K562 (cell line): ENCODE results near the gene RNF103. TPM values are rescaled to one million over a fixed set of nuclear protein-coding genes. Genes with fewer than 3 reads are reported as not detected.

Experiments
- BRD4 ChIP-seq: fragments of 200-600 bp; sonication (generic); IDR thresholded peaks from 2 replicates; pipeline ENCODE4 v1.6.1; 2017; ENCODE audit warnings: inconsistent platforms
- FIP1L1 ChIP-seq: fragments of 200-400 bp; formaldehyde crosslinking; IDR thresholded peaks from 2 replicates; pipeline ENCODE4 v1.6.1; 2018; ENCODE audit warnings: mild to moderate bottlenecking, low read depth, low read length; ENCODE audit not compliant: poor library complexity, severe bottlenecking
- SAFB ChIP-seq: fragments of 200-400 bp; formaldehyde crosslinking; IDR thresholded peaks from 2 replicates; pipeline ENCODE4 v1.6.1; 2017; ENCODE audit warnings: low read depth, low read length, borderline replicate concordance
- ZBTB49 ChIP-seq: sonication (generic); formaldehyde crosslinking; IDR thresholded peaks from 2 replicates; pipeline ENCODE4 v1.8.0; 2022; ENCODE audit warnings: missing genetic modification reagents, mild to moderate bottlenecking, borderline replicate concordance
- ZNF12 ChIP-seq: sonication (generic); formaldehyde crosslinking; IDR thresholded peaks from 2 replicates; pipeline ENCODE4 v1.4.0; 2020; ENCODE audit warnings: mild to moderate bottlenecking, missing genetic modification reagents
- polyA plus RNA-seq, 8 experiments: library from polyadenylated mRNA; depleted of rRNA in 4 of 8; stranded (reverse) in 5 of 8; unstranded in 3 of 8; fragments of >200 nt; fragmentation: Nextera tagmentation in 2 of 8; fragmentation: Illumina TruSeq in 1 of 8; extraction: Ambion mirVana in 2 of 8; extraction: Trizol in 1 of 8; gene quantifications; 2 replicates each; pipeline versions ENCODE4 v1.2.1 to v1.2.3, GENCODE V29; 2011 to 2014; ENCODE audit warnings: inconsistent platforms in 1 of 8, missing spikeins in 1 of 8
- total RNA-seq, 7 experiments: library from RNA; depleted of rRNA in 6 of 7; stranded (reverse); fragments of >200 nt in 6 of 7; fragmentation: Illumina TruSeq in 2 of 7; extraction: Trizol in 2 of 7; gene quantifications; 2 replicates each; pipeline versions ENCODE4 v1.2.1 to v1.2.3, GENCODE V29; 2011 to 2021; ENCODE audit warnings: low replicate concordance in 1 of 7
- TF ChIP-seq, protein P1 (sequence below): sonication (generic); formaldehyde crosslinking; IDR thresholded peaks from 2 replicates; pipeline ENCODE4 v1.8.0; 2022; ENCODE audit warnings: mild to moderate bottlenecking, missing genetic modification reagents

Gene RNF103
- total and polyA plus RNA-seq, 9 of the 15 experiments (the other 6 are each of a cell fraction or from before 2014, with no cell fraction given) = 1.2 to 6.8 (median 4.6) TPM

DNA sequence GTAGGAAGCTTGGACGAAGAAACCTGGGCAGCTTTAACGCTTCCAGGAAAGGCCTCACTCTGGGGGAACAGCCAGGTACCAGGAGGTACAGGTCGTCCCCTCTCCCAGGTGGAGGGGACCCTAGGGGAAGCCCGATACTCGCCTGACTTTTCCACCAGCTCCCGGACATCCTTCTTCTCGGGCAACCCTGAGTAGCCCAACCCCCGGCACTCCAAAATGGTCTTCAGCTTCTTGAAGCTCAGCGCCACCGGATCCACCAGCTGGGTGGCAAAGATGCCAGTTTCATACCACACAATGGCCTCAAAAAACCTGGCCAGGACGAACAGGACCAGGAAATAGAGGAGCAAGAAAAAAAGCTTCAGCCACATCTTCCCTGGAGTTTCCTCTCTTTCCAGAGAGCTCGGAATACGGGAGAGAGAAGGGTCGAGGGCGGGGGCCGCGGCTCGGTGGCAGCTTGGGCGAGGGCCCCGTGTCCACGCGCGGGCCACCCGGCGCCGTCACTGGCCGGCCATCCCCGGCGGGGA is 1.1 kb downstream of the RNF103 start (continued):
- no peak for TF ChIP-seq ZBTB49
- TF ChIP-seq FIP1L1 = no peak
- TF ChIP-seq ZNF12 (CRISPR knock-in tag) = 0 out of 2 replicates have a peak, but pooled peaks have one; percentile 52
- TF ChIP-seq, protein P1, sequence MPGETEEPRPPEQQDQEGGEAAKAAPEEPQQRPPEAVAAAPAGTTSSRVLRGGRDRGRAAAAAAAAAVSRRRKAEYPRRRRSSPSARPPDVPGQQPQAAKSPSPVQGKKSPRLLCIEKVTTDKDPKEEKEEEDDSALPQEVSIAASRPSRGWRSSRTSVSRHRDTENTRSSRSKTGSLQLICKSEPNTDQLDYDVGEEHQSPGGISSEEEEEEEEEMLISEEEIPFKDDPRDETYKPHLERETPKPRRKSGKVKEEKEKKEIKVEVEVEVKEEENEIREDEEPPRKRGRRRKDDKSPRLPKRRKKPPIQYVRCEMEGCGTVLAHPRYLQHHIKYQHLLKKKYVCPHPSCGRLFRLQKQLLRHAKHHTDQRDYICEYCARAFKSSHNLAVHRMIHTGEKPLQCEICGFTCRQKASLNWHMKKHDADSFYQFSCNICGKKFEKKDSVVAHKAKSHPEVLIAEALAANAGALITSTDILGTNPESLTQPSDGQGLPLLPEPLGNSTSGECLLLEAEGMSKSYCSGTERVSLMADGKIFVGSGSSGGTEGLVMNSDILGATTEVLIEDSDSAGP (CRISPR knock-in tag) = no peak
- peak; percentile 76; the same call in 1 of the 2 replicates for TF ChIP-seq SAFB
- peak; percentile 56; the same call in 1 of the 2 replicates for TF ChIP-seq BRD4
- TF ChIP-seq, all 486 proteins: peak for 18
